Hippocampal formation (tissue), 2 donors: Measurements from ENCODE around the gene DTX4.
A peak's percentile ranks its signal among the peaks of the same experiment; 100 is the strongest.
"Not testable (repeated sequence)": the region's sequence is repeated elsewhere in the genome, so short reads cannot be mapped to it uniquely, and the experiment has no call there.

Experiments
- DNase-seq, 2 donors: peaks; one replicate each; lab custom pipeline; 2025; lab: John Stamatoyannopoulos, UW

The DTX4 gene

GRCh38 chr11:59171508-59172322, at the start of gene DTX4:
Gene DTX4 (plus strand): TSS chr11:59172132. CDS start chr11:59172596, 464 bp downstream.
- DNase-seq, result peak; percentile 87 to 90

GRCh38 chr11:59135648-59136461, 36.1 kb upstream of the DTX4 start:
- DNase-seq, result peak; percentile 43 to 64

GRCh38 chr11:59136551-59136950, 35.4 kb upstream of the DTX4 start:
- not testable (repeated sequence) for DNase-seq

DNA sequence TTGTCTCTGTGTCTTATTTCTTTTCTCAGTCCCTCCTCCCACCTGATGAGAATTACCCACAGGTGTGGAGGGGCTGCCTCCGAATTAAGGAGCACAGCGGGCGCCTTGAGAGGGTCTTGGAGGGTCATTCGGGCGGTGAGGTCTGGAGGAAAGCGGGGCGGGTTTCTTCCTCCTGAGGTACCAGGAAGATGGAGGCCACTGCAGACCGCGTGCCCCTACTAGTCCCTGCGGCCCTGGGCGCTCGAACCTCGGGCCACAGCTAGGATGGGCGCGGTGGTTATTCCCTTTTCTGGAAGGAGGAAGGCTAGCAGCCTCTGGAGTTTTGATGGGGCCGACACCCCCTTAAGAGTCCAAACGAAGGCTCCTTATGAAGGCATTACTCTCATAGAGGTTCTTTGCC, 34.7 kb upstream of the DTX4 start:
- no peak for DNase-seq

- DNase-seq, result no peak
Measured at GRCh38 chr11:59138643-59139042, 33.3 kb upstream of the DTX4 start.

DNA sequence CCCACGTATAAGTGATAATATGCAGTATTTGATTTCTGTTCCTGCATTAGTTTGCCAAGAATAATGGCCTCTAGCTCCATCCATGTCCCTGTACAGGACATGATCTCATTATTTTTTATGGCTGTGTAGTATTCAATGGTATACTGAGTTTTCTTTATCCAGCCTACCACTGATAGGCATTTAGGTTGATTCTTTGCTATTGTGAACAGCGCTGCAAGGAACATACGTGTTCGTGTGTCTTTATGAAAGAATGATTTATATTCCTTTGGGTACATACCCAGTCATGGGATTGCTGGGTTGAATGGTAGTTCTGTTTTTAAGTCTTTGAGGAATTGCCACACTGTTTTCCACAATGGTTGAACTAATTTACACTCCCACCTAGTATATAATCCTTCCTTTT, 30.7 kb upstream of the DTX4 start:
- DNase-seq, result no peak

DNA sequence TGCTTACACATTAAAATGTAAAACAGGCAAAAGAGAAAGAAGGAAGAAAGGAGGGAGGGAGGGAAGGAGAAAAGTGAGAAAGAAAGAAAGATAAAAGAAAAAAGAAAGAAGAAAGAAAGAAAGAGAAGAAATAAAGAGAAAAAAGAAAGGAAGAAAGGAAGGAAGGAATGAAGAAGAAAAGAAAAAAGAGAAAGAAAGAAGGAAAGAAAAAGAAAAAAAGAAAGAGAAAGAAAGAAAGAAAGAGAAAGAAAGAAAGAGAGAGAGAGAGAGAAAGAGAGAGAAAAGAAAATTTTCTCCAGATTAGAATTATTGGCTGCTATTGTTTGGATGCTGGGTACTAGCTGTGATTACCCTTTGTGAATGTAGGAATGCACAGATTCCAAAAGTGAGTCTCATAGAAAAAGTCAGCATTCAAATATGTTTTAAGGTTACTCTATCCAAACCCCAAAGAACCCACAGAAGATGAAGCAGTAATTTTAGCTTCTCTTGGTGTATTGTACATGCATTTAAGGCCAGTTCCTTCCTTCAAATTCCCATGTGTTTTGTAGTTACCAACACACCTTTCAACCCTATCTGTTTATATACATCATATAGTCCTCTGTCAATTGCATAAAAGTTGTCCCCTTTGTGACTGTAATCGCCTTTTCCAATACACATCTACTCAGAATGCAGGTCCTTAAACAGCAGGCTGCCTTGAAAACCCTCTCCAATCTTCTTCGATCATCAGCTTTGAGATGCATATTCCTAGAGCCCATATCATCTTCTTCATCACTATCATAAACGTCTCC, 30.1 kb upstream of the DTX4 start:
- no peak for DNase-seq

GRCh38 chr11:59142530-59143507, 29.1 kb upstream of the DTX4 start, which contains the start of gene FAM111A:
Gene FAM111A (plus strand): TSS chr11:59142856. CDS start chr11:59148873, 6,017 bp downstream.
- DNase-seq, result peak; percentile 57 to 84

DNA sequence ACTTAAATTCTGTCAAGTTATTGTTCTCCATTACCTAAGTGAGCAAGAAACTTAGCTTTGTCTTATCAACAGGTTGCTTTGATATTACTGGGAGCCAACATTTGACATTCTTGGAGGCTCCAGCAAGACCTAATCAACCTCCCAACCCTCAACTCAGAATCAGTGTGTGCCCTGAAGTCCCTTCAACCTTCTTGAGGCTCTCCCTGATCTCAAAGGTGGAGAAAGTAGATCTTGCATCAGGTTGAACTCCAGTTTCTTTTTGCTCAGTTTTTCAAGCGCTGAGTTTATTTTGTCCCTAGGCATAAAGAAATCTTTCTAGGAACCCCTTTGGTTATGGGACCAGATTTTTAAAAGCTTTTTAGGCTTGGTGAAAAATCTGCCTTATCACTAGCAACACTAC, 27.8 kb upstream of the DTX4 start:
- DNase-seq, result no peak

DNA sequence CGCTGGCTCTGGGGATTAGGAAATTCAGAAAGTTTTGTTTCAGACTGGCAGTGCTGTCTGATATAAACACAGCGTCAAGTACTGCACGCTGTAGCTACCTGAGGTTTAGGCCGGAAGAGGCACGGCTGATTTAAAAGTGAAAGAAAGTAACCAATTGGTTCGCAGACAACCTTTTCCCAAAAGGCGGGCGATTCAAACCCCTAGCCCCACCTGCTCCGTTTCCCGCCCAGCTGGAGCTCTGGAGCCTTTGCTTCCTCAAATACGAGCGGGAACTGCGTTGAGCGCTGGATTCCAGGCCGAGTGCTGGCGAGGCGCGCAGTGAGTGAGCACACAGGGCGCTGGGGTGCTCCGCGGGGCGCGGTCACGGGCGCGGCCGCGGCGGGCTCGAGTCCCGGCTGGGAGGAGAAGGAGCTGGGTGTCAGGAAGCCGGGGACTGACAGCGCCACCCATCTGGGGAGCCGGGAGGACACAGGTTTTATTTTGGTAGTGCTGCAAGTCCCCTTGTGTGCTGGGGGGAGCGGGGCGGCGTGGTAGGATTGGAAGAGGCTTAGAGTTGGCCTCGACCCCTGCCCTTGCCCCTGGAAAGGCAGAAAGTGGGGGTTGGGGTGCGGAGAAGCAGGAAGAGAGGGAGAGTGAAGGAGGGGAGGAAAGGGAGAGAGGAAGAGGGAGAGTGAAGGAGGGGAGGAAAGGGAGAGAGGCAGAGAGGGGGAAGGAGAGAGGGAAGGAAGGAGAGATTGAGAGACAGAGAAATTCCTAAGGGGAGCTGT, 27.2 kb upstream of the DTX4 start:
- peak; percentile 33 to 35 for DNase-seq

GRCh38 chr11:59145534-59145933, 26.4 kb upstream of the DTX4 start:
- no peak for DNase-seq

DNA sequence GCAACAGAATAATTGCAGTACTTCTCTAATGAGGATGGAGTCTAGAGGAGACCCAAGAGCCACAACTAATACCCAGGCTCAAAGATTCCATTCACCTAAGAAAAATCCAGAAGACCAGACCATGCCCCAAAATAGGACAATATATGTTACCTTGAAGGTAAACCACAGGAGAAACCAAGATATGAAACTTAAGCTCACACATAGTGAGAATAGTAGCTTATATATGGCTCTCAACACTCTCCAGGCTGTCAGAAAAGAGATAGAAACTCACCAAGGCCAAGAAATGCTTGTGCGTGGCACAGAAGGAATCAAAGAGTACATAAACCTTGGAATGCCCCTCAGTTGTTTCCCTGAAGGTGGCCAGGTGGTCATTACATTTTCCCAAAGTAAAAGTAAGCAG, 20.2 kb upstream of the DTX4 start:
- no peak for DNase-seq

GRCh38 chr11:59152312-59152951, 19.5 kb upstream of the DTX4 start:
- DNase-seq, result no peak

DNA sequence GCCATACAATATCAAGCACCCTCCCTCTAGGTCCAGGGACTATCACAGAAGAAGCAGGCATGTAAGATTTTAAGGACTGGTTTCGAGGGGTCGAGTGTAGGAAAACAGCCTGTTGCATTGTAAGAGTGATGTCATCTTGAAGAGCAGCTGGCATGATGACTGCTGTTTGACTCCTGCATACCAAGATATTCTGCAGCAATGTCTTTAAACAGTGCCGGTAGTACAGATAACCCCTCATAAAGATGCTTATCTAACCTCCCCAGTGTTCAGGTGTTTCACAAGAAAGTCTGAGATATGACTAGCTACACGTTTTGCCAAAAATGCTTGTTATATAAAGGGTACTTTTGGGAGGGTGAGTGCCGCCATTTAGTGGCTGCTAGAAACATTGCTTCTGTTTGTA, 17.3 kb upstream of the DTX4 start:
- DNase-seq, result no peak

DNA sequence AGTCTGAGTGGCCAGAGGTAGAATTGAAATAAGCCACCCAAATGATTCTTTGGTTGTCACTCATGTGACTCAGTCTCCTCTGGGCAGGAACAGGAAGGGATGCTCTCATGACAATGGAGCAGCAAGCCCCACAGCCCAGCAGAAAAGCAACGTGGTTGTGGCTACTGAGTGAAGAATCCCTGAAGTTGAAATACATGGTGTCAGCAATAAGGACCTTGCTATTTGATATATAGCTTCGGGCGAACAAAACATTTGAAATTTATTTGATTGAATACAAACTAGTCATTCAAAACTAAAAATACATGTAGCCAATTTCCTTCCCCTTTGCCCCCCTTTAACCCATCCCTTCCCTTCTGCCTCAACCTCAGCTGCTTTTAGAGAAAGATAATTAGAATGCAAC, 14.5 kb upstream of the DTX4 start:
- no peak for DNase-seq

GRCh38 chr11:59158206-59159068, 13.5 kb upstream of the DTX4 start:
- peak; percentile 29 to 79 for DNase-seq

- no peak for DNase-seq
Measured at GRCh38 chr11:59164028-59164427, 7.9 kb upstream of the DTX4 start.

- DNase-seq, result peak in 1 of 2 donors; percentile 16
Measured at GRCh38 chr11:59172345-59173079, 580 bp downstream of the DTX4 start.
